Right cardiac atrium (tissue), 5 donors: ENCODE measurements around the gene LPIN2. TPM values are rescaled to one million over a fixed set of nuclear protein-coding genes. Genes with fewer than 3 reads are reported as not detected.
"Not testable (repeated sequence)": the region's sequence is repeated elsewhere in the genome, so short reads cannot be mapped to it uniquely, and the experiment has no call there.

ENCODE experiments used
- ATAC-seq, 2 donors: fragments of 200-7000 bp; cut with Tn5 transposase; one replicate each; pipeline versions ENCODE4 v1.8.0 to v1.9.1; 2020; ENCODE audit warnings: moderate library complexity in 2 of 2, mild to moderate bottlenecking in 1 of 2
- DNase-seq, 3 donors: peaks; one replicate each; pipeline ENCODE4 v3.0.0-alpha.2; 2020
- H3K27ac ChIP-seq: one replicate; pipeline ENCODE4 v1.5.1; 2013; ENCODE audit warnings: mild to moderate bottlenecking, low read length, control low read depth, moderate library complexity
- H3K27me3 ChIP-seq: one replicate; pipeline ENCODE4 v1.6.1; 2013; ENCODE audit not compliant: control insufficient read depth, insufficient read depth
- H3K4me1 ChIP-seq: one replicate; pipeline ENCODE4 v1.6.1; 2013; ENCODE audit warnings: low read length; ENCODE audit not compliant: control insufficient read depth, insufficient read depth
- H3K4me3 ChIP-seq: one replicate; pipeline ENCODE4 v1.5.1; 2013; ENCODE audit warnings: low read length, control low read depth
- H3K9me3 ChIP-seq: one replicate; pipeline ENCODE4 v1.6.1; 2013; ENCODE audit warnings: low read length; ENCODE audit not compliant: control insufficient read depth
- WGBS: extraction: QIAGEN DNeasy Blood & Tissue Kit; methylation state at CpG from one replicate; pipeline ENCODE4 v1.1.7; 2013; 5-methylcytosine and 5-hydroxymethylcytosine counted together
- intact Hi-C, 4 donors: fragments of 100-400 bp; cut with DNase I; formaldehyde crosslinking; loops; one replicate each; pipeline versions ENCODE4 v1.11.0 to v1.14.0; 2022 to 2023
- polyA plus RNA-seq: library from polyadenylated mRNA; stranded (reverse); fragments of 200-250 nt; gene quantifications from one replicate; pipeline ENCODE4 v1.2.3, GENCODE V29; 2013
- total RNA-seq, 4 donors: library from RNA; stranded (reverse); fragmentation: NEBNext Ultra II Directional; extraction: Animal tissue kit (Norgen Biotek cat#: 25700); gene quantifications; one replicate each; pipeline ENCODE4 v1.2.1, GENCODE V29; 2021
- donor health status: healthy with polysubstance abuse.
- donor health status: DM: no; HTN: yes; CAD: no.
- donor health status: DM: no; HTN: no; CAD: no.
- donor health status: DM: no; HTN: yes; CAD: no; lungs with severe emphysema.
- donor health status: DM: yes; HTN: yes; CAD: no.

Gene LPIN2
- total and polyA plus RNA-seq, 5 donors = 5.0 to 18.1 (median 13.5) TPM

DNA sequence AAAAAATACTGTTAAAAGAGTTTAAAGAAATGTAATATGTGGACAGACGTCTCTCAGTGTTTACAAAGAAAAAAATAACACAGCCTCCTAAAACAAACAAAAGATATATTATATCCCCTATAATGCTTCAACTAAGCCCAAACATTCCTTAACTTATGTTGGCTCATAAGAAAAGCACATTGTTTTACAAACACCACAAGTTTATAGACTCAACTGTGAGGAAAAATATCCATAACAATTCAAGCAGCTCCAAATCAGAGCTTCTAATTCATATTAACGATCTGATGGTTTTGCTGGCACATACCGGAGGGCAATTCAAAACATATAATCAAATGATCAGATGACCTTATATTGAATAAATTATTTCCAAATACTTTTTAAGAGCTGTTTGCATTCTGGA lies 5.5 kb downstream of the LPIN2 start:
- ATAC-seq = no peak
- intact Hi-C loops = no loop called here
- WGBS = 85% methylated on average over 3 of the region's 3 CpGs

GRCh38 chr18:3005462-3005861 lies 7.5 kb downstream of the LPIN2 start:
- Histone ChIP-seq H3K4me3 (no peak overlapping the region), H3K9me3 (no peaks in the 10 kb centered on the region), H3K4me1 (no peaks in the 10 kb centered on the region), H3K27me3 (no peaks in the 10 kb centered on the region), H3K27ac (no peak overlapping the region)
- ATAC-seq = no peak
- intact Hi-C loops = no loop called here
- 96% methylated on average over 6 of the region's 6 CpGs for whole genome bisulfite sequencing
- DNase-seq = no peak

More for the DNA sequence above, 5.5 kb downstream of the LPIN2 start:
- H3K4me3 ChIP-seq = no peak overlapping the region
- no peaks in the 10 kb centered on the region for H3K9me3 ChIP-seq
- H3K27ac ChIP-seq = no peak overlapping the region
- H3K27me3 ChIP-seq = no peaks in the 10 kb centered on the region
- no peaks in the 10 kb centered on the region for H3K4me1 ChIP-seq
- DNase-seq = no peak

DNA sequence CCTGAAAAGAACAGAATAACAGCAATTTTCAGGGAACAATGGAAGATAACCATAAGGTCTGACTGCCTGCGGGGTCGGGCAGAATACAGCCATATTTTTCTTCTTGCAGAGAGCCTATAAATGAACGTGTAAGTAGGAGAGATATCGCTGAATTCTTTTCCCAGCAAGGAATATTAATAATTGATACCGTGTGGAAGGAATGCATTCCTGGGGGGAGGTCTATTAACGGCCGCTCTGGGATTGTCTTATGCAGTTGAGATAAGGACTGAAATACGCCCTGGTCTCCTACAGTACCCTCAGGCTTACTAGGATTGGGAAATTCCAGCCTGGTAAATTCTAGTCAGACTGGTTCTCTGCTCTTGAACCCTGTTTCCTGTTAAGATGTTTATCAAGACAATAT lies 9.2 kb downstream of the LPIN2 start:
- H3K4me1 ChIP-seq, intact Hi-C loops, H3K27me3 ChIP-seq, ATAC-seq, DNase-seq, H3K27ac ChIP-seq, H3K9me3 ChIP-seq, H3K4me3 ChIP-seq: not testable (repeated sequence)
- WGBS = 93% methylated on average over 8 of the region's 8 CpGs

DNA sequence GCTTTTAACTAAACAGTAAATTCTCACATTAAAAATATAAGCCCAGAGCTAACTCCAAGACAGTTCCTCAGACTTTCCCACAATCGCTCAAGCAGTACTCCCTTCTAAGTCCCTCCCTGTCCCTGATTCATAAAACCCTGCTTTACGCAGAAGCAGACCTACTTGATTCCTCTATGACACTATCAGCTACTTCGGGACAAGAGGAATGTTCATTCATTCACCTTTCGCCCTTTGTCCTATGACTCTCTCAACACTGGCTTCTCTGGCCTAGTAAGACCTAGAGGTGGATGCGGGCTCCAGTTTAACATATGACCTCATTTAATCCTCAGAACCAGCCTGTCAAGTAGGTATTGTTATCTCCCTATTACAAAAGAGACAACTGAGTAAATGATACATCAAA lies 10.2 kb downstream of the LPIN2 start:
- DNase-seq (no peak), ATAC-seq (no peak)
- no peaks in the 10 kb centered on the region for H3K27me3 ChIP-seq
- H3K27ac ChIP-seq = no peak overlapping the region
- H3K4me3 ChIP-seq = no peak overlapping the region
- intact Hi-C loops = no loop called here
- peaks cover 4% of the 10 kb centered on the region for H3K4me1 ChIP-seq
- 51% methylated on average over 5 of the region's 5 CpGs for WGBS
- H3K9me3 ChIP-seq = no peaks in the 10 kb centered on the region

GRCh38 chr18:2998644-2999043 lies 14.3 kb downstream of the LPIN2 start:
- no peak overlapping the region for H3K4me3 ChIP-seq
- no peaks in the 10 kb centered on the region for H3K9me3 ChIP-seq
- intact Hi-C loops = no loop called here
- peak overlapping the region; percentile 91 for H3K27ac ChIP-seq
- ATAC-seq = no peak
- no peaks in the 10 kb centered on the region for H3K27me3 ChIP-seq
- WGBS = 37% methylated on average over 3 of the region's 3 CpGs
- DNase-seq = no peak
- H3K4me1 ChIP-seq = peaks cover 9% of the 10 kb centered on the region

GRCh38 chr18:2997846-2998564 lies 14.9 kb downstream of the LPIN2 start:
- H3K4me1 ChIP-seq = peaks cover 9% of the 10 kb centered on the region
- no peaks in the 10 kb centered on the region for H3K27me3 ChIP-seq
- H3K4me3 ChIP-seq = no peak overlapping the region
- intact Hi-C loops = no loop called here
- WGBS = 30% methylated on average over 4 of the region's 4 CpGs
- peak overlapping the region; percentile 91 for H3K27ac ChIP-seq
- no peaks in the 10 kb centered on the region for H3K9me3 ChIP-seq
- DNase-seq (no peak), ATAC-seq (peak; percentile 33 to 52)

DNA sequence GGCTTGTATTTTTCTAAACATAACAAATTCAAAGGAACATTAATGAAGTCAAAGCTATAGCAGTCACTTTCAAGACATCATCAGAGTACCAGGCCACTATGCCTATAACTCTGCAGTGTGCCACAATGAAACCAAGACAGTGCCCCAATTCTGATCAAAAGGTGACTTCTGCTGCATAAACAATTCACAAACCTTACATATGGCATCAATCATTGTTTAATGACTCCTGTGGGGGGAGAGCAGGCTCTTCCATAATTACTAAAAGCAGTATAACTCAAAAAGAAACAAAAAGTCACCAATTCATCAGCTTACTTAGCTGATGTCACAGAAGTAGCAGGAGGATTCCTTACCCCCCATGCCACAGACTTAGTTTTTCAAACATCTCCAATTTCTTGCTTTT lies 15.5 kb downstream of the LPIN2 start:
- Histone ChIP-seq H3K27ac (peak overlapping the region; percentile 91), H3K27me3 (no peaks in the 10 kb centered on the region), H3K4me3 (no peak overlapping the region), H3K9me3 (no peaks in the 10 kb centered on the region), H3K4me1 (peaks cover 9% of the 10 kb centered on the region)
- DNase-seq (no peak), ATAC-seq (no peak)
- intact Hi-C loops = no loop called here

GRCh38 chr18:2994603-2995432 lies 18.1 kb downstream of the LPIN2 start:
- DNase-seq = peak in 2 of 3 donors; percentile 46 to 73
- intact Hi-C loops = no loop called here
- Histone ChIP-seq H3K4me1 (peaks cover 11% of the 10 kb centered on the region), H3K27me3 (no peaks in the 10 kb centered on the region), H3K27ac (peak overlapping the region; percentile 7), H3K9me3 (no peaks in the 10 kb centered on the region), H3K4me3 (no peak overlapping the region)
- whole genome bisulfite sequencing = 48% methylated on average over 6 of the region's 6 CpGs
- ATAC-seq = peak; percentile 76 to 79

- H3K27ac ChIP-seq = no peak overlapping the region
- H3K4me3 ChIP-seq = no peak overlapping the region
- H3K4me1 ChIP-seq = peaks cover 11% of the 10 kb centered on the region
- intact Hi-C loops = no loop called here
- WGBS = 90% methylated on average over 2 of the region's 2 CpGs
- H3K27me3 ChIP-seq = no peaks in the 10 kb centered on the region
- no peaks in the 10 kb centered on the region for H3K9me3 ChIP-seq
- ATAC-seq = peak in 1 of 2 donors; percentile 33
- peak in 1 of 3 donors; percentile 52 for DNase-seq
These were observed 18.8 kb downstream of the LPIN2 start for GRCh38 chr18:2994020-2994589.

DNA sequence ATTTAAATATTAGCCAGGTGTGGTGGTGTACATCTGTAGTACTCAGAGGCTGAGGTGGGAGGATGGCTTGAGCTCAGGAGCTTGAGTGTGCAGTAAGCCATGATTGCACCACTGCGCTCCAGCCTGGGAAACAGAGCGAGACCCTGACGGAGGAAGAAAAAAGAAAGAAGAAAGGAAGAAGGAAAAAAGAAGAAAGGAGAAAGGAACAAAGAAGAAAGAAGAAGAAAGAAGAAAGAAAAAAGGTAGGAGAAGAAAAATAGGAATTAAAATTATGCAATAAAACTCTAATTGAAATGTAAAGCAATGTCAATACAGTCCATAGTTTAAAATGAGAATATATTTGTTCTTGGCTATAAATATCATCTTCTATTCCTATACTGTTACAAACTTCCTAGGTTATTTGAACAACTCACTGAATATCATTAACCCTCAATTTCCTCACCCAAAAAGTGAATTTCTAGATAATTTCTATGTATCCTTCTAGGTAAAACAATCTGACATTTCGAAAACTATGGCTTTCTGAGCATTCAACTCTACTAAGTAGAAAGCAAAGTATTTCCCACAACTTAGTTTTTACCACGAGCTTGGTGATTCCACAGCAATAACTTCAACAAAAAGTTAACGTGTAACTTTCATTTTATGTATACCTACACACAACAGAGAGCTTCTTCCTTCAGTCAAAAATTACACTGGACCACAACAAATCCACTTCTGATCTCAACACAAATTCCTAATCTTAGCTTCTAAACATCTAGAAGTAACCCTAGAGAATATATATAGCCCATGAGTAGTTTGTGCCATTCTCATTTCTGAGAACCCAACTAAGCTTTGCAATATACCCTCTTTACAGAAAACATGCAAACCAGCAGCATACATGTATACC lies 19.7 kb downstream of the LPIN2 start:
- no peak overlapping the region for H3K27ac ChIP-seq
- no peak overlapping the region for H3K4me3 ChIP-seq
- no peak for DNase-seq
- H3K4me1 ChIP-seq = peaks cover 11% of the 10 kb centered on the region
- intact Hi-C loops = no loop called here
- WGBS = 92% methylated on average over 6 of the region's 6 CpGs
- no peaks in the 10 kb centered on the region for H3K27me3 ChIP-seq
- no peak for ATAC-seq
- H3K9me3 ChIP-seq = no peaks in the 10 kb centered on the region
